Islet precursor cell (in vitro differentiated cells): Measurements from ENCODE around the gene TUT1.
"Not testable (repeated sequence)": the region's sequence is repeated elsewhere in the genome, so short reads cannot be mapped to it uniquely, and the experiment has no call there.

ENCODE experiments used
- DNase-seq: peaks from one replicate; pipeline ENCODE4 v3.0.0-alpha.2; 2018

TUT1 gene

DNA sequence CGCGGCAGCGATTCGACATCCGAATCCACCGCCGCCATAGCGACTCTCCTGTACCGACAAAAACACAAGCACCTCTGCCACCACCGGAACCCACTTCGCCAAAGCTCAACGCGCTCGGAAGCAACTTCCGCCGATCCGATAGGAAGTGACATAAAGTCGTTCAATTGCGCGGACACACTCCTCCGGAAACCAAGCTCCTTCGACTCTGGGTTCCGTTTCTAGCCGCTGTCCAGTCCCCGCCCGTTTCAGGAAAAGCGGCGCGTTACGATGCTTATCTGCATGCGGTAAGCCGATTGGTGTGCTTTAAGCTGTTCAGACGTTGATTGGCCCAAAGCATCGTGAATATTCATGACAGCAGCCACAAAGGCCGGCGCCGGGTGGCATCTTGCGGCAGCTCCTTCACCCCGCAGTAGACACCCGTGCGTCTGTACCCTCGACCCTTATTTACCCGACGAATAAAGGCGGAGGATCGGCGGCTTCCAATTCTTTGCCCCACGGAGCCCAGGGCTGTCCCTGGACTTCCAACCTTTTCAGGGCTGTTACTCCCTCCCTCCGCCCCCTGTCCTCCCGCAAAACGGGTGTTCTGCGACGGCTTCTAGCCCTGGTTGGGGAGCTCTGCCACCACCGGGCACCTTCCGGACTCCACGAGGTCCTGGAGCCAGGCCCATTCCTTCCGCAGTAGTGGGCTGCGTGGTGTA is at the start of gene TUT1:
TUT1 (minus strand) TSS at position 76 of the 698 bp plus-strand sequence; CDS start at position 38, 38 bp downstream.
- peak; percentile 99 for DNase-seq

- DNase-seq = no peak
Measured at GRCh38 chr11:62632492-62632891, 41.2 kb upstream of the TUT1 start.

DNA sequence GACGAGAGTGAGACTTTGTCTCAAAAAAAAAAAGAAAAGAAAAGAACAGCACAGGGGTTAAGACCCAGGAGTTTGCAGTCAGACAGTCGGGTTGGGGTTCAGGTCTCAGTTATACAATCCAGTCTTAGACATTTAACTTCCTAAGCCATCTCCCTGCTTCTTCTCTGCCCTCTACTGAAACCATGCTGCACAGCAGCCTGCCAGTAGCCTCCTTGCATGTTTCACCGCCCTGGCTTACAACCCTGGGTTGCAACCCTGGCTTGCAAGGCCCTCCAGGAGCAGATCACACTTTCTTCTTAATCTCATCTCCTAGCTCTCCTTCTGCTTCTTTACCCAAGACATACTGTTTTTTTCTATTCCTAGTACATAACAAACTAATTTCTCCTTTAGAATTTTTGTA is 36.4 kb upstream of the TUT1 start:
- no peak for DNase-seq

DNA sequence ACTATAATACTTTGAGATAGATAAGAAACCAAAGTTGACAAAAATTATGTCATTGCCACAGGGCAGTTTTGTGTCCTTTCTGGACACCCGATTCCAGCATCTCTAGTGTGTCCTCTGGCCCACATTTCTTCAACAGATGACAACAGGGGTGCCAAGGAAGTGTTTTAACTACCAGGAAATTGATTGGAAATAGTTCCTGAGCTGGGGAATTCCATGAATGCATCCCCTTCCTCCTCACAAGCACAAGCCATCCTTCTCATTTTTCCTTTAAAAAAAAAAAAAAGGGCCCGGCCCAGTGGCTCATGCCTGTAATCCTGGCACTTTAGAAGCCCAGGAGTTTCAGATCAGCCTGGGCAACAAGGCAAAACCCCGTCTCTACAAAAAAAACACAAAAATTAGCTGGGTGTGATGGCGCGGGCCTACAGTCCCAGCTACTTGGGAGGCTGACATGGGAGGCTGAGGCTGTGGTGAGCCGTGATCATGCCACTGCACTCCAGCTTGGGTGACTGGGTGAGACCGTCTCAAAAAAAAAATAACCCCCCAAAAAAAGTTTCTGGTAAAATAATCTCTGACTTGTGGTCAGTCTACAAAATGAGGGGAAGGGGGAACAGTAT is 31.3 kb upstream of the TUT1 start:
- DNase-seq = no peak

GRCh38 chr11:62621567-62622470 is 30.5 kb upstream of the TUT1 start, which contains the start of gene B3GAT3:
B3GAT3 (minus strand) TSS chr11:62621986; CDS start chr11:62621947, 39 bp downstream.
- peak; percentile 99 for DNase-seq

GRCh38 chr11:62621027-62621566 is 29.8 kb upstream of the TUT1 start:
- no peak for DNase-seq

DNA sequence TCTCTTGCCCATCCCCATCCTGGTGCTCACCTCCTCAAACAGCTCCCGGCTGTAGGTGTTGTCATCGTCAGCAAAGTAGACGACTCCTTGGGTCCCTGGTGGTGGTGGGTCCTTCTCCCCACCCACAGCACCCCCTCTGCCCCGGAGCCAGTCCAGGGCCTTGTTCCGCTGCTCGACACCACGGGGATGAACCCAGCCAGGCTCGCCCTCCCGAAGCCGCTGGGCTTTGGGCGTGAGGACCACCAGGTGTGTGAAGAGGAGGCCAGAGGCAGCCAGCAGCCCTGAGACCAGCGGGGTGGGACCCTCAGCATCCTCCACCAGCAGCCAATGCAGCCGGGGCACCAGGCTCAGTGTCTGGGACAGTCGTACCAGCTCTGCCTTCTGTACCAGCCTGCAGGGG is 25.6 kb upstream of the TUT1 start:
- DNase-seq = not testable (repeated sequence)

DNA sequence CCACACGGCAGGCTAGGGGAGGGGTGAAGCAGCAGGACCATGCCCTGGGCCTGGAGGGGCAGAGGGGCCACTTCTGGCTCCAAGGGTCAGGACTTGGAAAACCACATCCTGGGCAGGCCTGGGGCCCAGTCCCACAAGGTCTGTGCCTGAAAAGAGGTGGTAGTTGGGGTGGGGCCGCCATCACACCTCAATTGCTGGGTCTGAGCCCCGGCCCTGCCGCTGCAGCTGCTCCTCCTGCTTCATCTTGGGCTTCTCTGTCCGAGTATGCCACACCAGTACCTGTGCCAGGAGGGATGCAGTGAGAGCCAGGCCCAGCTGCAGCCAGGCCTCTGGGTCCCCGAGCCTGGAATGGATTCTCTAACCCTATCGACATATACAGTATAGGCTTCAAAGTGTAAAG is 24.2 kb upstream of the TUT1 start:
- DNase-seq = no peak

GRCh38 chr11:62614275-62614674 is 23.0 kb upstream of the TUT1 start:
- DNase-seq = peak; percentile 75

DNA sequence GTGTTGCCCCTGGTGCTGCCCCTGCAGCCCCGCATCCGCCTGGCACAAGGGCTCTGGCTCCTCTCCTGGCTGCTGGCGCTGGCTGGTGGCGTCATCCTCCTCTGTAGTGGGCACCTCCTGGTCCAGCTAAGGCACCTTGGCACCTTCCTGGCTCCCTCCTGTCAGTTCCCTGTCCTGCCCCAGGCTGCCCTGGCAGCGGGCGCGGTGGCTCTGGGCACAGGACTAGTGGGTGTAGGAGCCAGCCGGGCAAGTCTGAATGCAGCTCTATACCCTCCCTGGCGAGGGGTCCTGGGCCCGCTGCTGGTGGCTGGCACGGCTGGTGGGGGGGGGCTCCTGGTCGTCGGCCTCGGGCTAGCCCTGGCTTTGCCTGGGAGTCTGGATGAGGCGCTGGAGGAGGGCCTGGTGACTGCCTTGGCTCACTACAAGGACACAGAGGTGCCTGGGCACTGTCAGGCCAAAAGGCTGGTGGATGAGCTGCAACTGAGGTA is 22.0 kb upstream of the TUT1 start:
- peak; percentile 56 for DNase-seq

DNA sequence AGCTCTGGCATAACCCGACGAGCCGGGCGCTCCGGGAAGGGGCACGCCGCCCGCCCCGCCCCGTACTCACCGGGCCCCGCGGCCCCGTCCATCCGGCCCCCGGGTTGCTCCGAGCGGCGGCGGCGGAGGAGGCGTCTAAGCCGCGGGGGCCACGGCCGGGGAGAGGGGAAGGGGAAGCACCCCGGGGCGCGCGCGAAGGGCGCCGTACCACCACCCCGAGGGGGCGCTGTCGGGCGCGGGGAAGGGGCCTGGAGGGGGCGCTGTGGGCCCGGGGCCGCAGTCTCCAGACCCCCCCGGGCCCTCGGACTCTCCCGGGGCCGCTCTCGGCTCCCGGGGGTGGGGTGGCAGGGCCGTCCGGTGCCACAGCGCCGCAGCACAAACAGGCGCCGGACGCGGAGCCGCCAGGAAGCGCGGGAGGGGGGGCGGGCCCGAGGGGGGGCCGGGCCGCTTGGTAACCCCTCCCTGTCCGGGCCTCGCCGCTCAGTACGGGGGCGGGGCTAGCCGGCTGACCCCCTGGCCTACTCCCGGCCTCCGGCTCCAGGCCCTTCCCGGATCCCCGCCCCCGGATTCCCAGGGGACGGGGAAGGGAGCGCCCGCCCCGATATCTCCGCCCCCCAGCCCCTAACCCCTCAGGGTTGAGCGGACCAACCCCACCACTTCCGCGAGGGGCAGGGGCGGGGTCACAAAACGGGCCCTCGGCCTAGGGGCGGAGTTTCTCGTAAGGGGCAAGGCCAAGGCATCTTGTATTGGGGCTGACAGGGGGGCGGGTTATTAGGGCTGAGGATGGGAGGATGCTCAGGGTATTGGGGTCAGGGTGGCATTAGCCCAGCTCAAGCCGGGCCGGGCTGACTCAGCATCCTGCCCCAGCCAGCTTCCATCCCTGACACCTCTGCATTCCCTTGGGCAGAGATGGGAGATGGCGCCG is 21.3 kb upstream of the TUT1 start, which contains the start of the genes EML3 and ROM1:
EML3 (minus strand) TSS at position 410 of the 925 bp plus-strand sequence; CDS start at position 92, 318 bp downstream.
ROM1 (plus strand) TSS at position 892 of the 925 bp plus-strand sequence; CDS start at position 917, 25 bp downstream.
- DNase-seq = peak; percentile 97

GRCh38 chr11:62611705-62612365 is 20.5 kb upstream of the TUT1 start:
- DNase-seq = peak; percentile 66

GRCh38 chr11:62610814-62611704 is 19.7 kb upstream of the TUT1 start:
- no peak for DNase-seq

- no peak for DNase-seq
Measured at GRCh38 chr11:62610403-62610802, 19.1 kb upstream of the TUT1 start.

DNA sequence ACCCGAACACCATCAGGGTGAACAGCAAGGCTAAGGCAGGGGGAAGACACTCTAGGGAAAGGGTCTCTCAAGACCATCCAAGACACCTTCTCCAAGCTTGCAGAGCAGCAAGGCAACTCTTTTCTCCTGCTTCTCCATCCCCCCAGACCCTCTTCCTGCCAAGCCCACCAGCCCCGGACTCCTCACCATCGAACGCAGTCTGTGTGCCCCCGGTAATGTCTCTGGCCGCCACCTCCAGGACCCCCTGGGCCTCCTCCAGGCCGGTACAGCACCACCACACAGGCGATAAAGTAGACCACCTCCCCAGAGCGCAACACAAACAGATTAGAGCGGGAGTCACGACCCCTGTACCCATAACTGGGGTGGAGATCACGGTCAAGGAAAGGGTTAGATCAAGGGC is 17.5 kb upstream of the TUT1 start:
- DNase-seq = no peak

- DNase-seq = no peak
Measured at GRCh38 chr11:62607714-62608113, 16.4 kb upstream of the TUT1 start.

- no peak for DNase-seq
Measured at GRCh38 chr11:62605902-62606301, 14.6 kb upstream of the TUT1 start.

DNA sequence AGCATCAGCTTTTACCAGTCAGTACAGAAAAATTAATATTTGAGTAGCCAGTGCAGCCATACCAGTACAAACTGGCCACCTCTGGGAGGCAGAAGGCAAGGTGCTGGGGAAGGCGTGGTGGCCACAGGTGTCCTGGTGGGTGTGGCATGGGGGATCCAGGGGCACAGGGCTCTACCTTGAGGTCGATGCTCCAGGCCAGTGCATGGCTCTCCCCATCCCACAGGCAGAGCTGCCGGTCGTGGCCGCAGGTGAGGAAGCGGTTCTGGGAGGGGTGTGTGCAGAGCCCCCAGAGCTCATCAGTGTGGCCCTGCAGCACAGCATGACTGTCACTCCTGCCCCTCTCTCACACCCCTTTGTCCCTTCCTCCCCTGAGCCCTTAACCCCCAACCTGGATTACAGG is 14.1 kb upstream of the TUT1 start:
- no peak for DNase-seq

DNA sequence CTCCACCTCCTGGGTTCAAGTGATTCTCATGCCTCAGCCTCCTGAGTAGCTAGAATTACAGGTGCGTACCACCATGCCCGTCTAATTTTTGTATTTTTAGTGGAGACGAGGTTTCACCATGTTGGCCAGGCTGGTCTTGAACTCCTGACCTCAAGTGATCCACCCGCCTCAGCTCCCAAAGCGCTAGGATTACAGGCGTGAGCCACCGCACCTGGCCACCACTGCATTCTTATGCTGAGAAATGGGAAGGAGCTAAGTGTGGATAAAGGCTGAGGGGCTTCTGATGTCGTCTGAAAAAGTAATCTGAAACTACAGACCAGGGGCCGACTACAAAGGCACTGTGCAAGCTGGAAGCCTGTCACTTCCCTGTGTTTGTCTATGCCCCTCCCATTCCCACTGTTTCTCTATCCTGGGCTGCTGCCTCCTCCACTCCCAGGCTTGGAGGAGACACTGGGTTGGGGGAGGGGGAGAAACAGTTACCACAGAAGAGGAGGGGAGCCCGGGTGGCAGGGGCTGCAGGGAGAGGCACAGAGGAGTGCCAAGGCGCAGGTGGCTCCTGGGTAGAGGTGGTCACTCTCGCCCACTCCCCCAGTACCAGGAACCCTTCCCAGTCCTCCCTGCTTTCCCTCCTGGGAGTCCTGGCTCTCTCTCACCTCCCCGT is 13.3 kb upstream of the TUT1 start:
- DNase-seq = peak; percentile 62
